Activated T-cell treated with anti-CD3 and anti-CD28 coated beads for 48 hours (primary cell): ENCODE data around the gene NR2F6.

Experiments
- DNase-seq: peaks from one replicate; pipeline ENCODE4 v3.0.0-alpha.2; 2020; ENCODE audit warnings: low read depth

The NR2F6 gene

DNA sequence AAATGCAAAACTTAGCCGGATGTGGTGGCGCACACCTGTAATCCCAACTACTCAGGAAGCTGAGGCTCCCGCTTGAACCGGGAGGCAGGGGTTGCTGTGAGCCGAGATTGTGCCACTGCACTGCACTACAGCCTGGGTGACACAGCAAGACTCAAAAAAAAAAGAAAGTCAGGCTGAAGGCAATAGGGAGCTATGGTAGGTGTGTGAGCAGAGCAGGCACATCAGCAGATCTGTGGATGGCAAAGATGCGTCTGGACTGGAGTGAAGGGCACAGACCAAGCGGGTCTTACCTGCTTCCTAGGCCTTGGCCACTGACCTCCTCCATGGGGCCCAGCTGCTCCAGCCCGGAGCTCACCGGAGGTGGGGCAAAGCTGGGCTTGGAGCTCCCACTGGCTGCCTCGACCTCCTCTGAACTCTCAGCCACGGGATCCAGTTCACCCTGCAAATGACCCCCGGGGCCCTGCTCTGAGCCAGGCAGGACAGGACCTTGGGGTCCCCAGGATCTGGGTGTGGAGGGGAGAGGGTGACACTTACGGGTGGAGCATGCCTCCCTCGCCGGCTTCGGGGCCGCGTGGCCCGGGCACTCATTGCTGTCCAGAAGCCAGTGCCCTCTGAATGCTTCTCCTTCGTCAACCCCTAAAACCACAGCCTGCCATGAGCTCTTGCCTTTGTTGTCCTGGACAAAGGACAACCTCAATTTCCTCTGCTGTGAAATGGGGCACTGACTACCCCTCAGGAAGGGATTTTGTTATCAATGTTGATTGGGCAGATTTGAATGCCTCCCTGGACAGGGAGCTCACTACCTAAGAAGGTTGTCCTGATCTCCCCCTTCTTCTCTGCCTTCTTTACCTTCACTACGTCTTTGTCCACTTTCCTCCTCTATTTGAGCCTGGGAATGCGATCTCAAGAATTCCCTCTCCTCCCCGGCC, 18.3 kb upstream of the NR2F6 start:
- DNase-seq = no peak

- no peak for DNase-seq
Observed at GRCh38 chr19:17262557-17262956, 16.8 kb upstream of the NR2F6 start.

DNA sequence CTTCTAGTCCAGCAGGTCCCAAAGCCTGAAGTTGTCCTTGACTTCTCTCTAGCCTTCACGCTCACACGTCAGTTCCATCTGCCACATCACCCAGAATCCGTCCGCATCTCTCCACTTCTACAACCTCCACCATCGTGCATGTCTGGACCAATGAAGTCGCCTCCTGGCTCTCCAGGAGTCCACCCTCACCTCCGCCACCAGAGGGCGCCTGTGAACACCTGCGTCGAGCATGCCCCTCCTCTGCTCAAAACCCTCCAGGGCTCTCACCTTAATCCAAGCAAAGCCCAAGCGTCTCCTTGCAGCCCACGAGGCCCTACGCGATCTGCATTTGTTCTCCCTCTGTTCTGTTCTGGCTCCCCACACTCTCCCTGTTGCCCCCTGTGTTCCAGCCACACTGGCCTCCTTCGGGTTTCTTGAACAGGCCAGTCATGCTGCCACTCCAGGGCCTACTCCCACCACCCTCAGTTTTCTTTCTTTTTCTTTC, 15.2 kb upstream of the NR2F6 start:
- DNase-seq = peak; percentile 85

DNA sequence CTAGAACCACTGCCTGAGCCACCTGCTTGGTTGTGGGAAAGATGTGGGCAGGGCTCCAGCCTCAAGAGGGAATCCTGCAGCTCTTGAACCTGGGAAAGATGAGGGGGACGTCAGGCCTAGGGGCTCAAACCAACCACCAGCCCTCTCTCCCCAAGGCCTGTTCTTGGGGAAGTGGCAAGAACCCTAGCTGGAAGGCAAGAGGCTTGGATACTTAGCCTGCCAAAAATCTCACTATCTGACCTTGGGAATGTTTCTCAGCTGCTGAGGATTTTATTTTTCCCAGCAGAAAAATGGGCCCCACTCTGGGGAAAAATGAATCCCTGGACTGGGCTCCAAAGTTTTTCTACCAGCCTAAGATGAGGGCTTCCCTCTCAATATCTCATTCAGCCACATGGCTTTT, 14.2 kb upstream of the NR2F6 start:
- DNase-seq = no peak

- DNase-seq = no peak
Observed at GRCh38 chr19:17259118-17259780, 13.5 kb upstream of the NR2F6 start.

DNA sequence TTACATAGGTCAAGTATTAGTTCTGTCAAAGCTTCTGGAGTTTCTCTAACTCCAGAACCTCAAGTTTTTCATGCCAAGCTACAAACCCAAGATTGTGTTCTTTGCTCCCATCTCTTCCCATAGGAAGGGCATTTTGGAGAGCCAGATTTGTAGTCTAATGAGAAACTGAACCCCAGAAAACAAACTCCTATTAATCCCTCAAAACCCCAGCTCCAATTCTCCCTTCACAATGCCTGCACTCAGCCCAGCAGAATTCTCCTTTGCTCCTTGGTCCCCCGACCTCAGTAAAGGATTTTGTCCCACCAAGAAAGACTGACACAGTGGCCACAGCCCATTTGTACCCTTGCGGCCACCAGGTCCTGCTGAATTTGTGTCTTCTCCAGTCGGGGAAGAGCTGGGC, 10.4 kb upstream of the NR2F6 start:
- DNase-seq = no peak

DNA sequence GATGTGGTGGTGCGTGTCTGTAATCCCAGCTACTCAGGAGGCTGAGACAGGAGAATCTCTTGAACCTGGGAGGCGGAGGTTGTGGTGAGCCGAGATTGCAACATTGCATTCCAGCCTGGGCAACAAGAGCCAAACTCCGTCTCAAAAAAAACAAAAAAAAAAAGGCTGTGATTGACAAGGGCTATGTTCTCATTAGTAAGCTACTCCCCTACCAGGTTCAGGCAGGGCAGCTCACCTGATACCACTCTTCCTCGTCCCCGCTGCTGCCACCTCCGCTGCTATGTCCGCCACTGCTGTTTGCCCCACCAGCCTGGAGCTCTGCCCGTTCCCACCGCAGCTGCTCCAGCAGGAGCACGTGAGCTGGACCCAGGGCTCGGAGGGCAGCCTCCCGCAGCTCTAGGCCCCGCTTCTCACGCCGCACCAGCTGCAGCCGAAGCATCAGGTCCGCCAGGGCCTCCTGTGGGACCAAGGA, 9.5 kb upstream of the NR2F6 start:
- DNase-seq = no peak

GRCh38 chr19:17254636-17255035, 8.9 kb upstream of the NR2F6 start:
- DNase-seq = no peak

DNA sequence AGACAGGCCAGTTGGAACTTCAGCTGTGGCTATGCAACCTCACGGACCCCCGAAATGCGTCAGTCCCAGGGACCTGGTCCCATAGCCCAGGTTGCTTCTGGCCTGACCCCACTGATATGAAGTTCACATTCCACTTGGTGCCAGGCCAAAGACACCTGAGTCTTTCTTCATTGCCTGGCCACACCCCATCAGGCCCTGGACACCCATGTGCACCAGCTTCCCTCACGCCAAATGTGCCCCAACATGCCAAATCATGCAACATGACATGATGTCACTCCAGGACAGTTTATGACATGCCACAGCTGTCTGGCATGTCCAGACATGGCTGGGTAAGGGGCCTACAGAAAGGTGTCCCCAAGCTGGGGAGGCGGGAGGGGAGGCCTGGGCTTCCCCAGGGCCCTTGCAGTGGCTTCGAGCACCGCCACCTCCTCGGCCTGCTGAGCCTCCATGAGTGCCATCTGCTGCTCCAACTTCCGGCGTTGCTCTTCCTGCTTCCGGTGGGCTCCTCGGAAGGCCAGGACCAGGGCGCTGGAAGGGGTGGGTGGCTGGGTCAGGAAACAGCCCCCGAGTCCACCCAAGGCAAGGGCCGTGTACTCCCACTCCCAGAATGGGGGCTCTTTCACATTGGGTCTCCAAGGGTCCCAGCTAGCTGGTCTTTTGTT, 4.3 kb upstream of the NR2F6 start:
- no peak for DNase-seq

GRCh38 chr19:17248011-17248776, 2.5 kb upstream of the NR2F6 start:
- no peak for DNase-seq

- no peak for DNase-seq
Observed at GRCh38 chr19:17246681-17247425, 1.1 kb upstream of the NR2F6 start.

GRCh38 chr19:17244618-17245534, 843 bp downstream of the NR2F6 start:
- DNase-seq = no peak

DNA sequence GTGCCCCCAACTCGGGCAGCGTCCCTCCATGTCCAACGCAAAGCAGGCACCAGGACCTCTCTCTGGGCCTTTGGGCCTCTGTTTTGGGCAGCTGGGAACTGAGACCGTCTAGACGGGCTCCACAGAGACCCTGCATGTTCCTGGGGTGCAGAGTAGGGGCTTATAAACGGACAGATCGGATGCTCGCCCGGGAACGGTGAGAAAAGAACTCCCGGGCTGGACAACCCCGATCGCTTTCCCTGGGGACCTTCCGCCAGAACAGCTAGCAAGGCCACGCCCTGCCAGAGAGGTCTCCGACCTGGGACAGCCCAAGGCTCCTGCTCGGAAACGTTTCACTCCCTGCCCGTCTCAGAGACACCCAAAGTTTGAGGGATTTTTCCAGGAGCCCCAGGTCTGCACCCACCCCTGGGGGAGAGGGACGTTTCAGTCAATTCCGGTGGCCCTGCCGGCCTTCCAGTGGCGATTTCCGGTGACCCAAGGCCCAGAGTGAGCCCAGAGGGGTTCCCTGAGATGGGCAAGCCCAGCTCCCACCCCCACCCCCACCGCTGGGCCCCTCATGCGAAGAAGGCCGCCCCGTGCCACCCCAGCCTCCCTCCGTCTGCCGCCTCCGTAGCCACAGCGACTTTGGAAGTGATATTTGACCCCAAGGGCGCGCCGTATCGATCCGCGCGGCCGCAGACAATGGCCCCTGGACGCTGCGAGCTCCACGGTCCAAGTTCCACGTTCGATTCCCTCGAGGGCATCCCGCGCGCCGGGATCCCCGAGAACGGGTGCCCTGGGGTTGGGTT, 1.7 kb downstream of the NR2F6 start:
- no peak for DNase-seq

DNA sequence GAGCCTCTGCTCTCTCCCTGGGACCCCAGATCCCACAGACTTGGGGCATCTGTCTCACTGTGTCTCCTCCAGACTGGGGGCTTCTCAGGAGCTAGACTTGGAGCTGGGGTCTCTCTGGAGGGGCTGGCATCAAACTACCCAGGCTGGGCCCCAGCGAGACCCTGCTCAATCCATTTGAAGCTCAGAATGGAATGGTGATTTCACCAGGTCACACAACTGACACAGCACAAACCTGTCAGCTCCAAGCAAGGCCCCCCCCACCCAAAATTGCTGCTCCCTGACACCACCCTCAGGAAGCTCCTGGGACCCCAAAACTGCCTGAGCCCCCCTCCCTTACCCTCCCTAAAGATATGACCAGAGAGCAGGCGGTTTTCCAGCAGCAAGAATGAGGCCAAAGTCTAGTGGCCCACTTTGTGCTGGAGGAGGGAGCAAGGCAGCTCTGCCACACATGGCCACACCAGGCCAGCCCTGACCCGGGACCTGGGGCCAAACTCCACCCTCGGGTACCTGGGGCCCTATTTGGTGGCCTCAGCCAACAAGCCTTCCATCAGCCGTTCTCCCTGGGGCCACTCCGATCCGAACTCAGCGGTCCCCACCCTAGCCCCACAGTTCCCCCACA, 2.4 kb downstream of the NR2F6 start:
- no peak for DNase-seq

GRCh38 chr19:17242431-17243208, 3.1 kb downstream of the NR2F6 start:
- DNase-seq = no peak

DNA sequence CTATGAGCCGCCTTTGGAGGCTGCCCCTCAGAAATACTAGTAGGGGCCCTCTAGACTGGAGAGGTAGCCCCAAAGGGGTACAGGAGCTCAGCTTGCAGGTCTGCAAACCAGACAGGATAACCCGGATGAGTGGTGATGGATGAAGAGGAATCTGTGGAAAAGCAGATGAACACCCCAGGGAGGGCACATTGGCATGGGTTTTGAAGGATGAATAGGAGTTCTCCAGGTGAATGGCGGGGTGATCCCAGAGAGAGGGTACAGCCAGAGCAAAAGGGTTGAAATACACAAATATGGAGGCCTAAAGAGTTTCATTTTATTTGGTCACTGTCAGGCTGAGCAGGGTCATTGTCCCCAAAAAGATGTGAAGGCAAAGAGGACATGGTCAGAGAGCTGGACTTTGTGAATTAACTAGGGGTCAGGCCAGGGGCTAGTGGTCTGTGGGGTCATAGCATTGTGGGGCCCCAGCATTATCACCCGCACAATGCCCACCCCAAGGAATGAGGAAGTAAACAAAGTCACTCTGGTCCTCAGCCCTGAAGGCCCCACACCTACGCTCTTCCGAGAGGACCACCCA, 4.8 kb downstream of the NR2F6 start:
- no peak for DNase-seq

GRCh38 chr19:17240062-17240752, 5.5 kb downstream of the NR2F6 start:
- DNase-seq = no peak
